ENCODE measurements around the gene C3orf20.
"Not testable (repeated sequence)": the region's sequence is repeated elsewhere in the genome, so short reads cannot be mapped to it uniquely, and the experiment has no call there.

The C3orf20 gene

GRCh38 chr3:14726441-14726780, 51.5 kb downstream of the C3orf20 start:
- Mint-ChIP-seq H3K9me3 (no peaks in the 10 kb centered on the region), H3K27me3 (no peaks in the 10 kb centered on the region), H3K27ac (no peak overlapping the region), H3K4me3 (no peak overlapping the region), H3K4me1 (ENCODE audit: low read depth) (no peaks in the 10 kb centered on the region), H3K36me3 (ENCODE audit: low read depth) (no peaks in the 10 kb centered on the region)
- intact Hi-C loops (cut with micrococcal nuclease): no loop called here

DNA sequence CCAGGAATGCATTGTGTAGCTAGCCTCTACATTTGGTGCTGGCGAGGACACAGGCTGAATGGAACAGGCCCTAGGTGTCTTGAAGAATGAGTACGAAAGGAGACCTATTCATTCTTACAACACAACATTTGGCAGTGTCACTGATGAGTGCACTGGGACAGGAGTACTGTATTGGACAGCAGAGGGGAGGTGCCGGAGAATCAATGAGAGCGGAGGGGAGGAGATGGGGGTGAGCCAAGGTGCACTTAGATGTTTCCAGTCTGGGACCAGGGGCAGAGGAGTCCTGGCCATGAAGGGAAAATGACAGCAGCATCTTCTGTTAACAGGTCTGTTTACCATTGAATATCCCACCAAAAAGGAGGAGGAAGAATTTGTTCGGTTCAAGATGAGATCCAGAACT, 53.2 kb downstream of the C3orf20 start:
- Mint-ChIP-seq H3K36me3 (ENCODE audit: low read depth) (no peaks in the 10 kb centered on the region), H3K27ac (no peak overlapping the region), H3K27me3 (no peaks in the 10 kb centered on the region), H3K4me1 (ENCODE audit: low read depth) (no peaks in the 10 kb centered on the region), H3K9me3 (no peaks in the 10 kb centered on the region), H3K4me3 (no peak overlapping the region)
- intact Hi-C loops (cut with micrococcal nuclease): no loop called here

DNA sequence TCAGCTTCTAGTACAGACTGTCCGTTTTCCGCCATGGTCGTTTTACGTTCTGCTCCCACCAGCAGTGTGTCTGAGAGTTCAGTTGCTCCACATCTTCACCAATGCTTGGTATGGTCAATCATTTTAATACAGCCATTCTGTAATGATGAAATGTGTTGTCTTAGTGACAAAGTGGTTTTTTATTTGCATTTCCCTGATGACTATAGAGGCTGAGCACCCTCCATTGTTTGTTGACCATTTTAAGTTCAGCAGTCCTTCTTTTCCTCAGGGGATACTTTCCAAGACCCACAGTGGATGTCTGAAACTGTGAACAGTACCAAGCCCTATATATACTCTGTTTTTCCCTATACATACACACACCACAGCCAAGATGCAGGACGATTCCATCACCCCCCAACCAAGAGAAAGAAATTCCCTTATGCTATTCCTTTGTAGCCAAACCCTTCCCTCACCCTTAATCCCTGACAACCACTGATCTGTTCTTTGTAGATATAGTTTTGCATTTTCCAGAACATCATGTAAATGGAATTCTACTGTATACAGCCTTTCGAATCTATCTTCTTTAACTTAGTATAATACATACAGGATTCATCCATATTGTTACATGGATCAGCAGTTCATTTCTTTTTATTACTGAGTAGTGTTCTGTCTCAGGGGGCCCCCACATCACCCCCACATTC, 55.9 kb downstream of the C3orf20 start:
- H3K4me3 Mint-ChIP-seq: no peak overlapping the region
- H3K27ac Mint-ChIP-seq: no peak overlapping the region
- H3K9me3 Mint-ChIP-seq: no peaks in the 10 kb centered on the region
- H3K4me1 Mint-ChIP-seq (ENCODE audit: low read depth): no peaks in the 10 kb centered on the region
- H3K36me3 Mint-ChIP-seq (ENCODE audit: low read depth): no peaks in the 10 kb centered on the region
- intact Hi-C loops (cut with micrococcal nuclease): no loop called here
- no peaks in the 10 kb centered on the region for H3K27me3 Mint-ChIP-seq

- Mint-ChIP-seq H3K27ac (no peak overlapping the region), H3K4me1 (ENCODE audit: low read depth) (no peaks in the 10 kb centered on the region), H3K27me3 (no peaks in the 10 kb centered on the region), H3K9me3 (peaks cover 11% of the 10 kb centered on the region), H3K36me3 (ENCODE audit: low read depth) (no peaks in the 10 kb centered on the region), H3K4me3 (no peak overlapping the region)
- intact Hi-C loops (cut with micrococcal nuclease): no loop called here
These were observed 66.0 kb downstream of the C3orf20 start for GRCh38 chr3:14740983-14741382.

- Mint-ChIP-seq H3K9me3 (peaks cover 11% of the 10 kb centered on the region), H3K27me3 (no peaks in the 10 kb centered on the region), H3K27ac (no peak overlapping the region), H3K4me1 (ENCODE audit: low read depth) (no peaks in the 10 kb centered on the region), H3K36me3 (ENCODE audit: low read depth) (no peaks in the 10 kb centered on the region), H3K4me3 (no peak overlapping the region)
- intact Hi-C loops (cut with micrococcal nuclease): no loop called here
These were observed 66.6 kb downstream of the C3orf20 start for GRCh38 chr3:14741510-14741909.

DNA sequence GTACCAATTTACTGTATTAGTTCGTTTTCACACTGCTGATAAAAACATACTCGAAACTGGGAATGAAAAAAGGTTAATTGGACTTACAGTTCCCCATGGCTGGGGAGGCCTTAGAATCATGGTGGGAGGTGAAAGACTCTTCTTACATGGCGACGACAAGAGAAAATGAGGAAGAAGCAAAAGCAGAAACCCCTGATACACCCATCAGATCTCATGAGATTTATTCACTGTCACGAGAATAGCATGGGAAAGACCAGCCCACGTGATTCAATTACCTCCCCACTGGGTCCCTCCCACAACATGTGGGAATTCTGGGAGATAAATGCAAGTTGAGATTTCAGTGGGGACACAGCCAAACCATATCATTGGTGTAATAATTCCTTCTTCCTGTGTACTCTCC, 69.6 kb downstream of the C3orf20 start:
- peaks cover 10% of the 10 kb centered on the region for H3K9me3 Mint-ChIP-seq
- H3K27ac Mint-ChIP-seq: no peak overlapping the region
- intact Hi-C loops (cut with micrococcal nuclease): no loop called here
- H3K4me3 Mint-ChIP-seq: no peak overlapping the region
- H3K27me3 Mint-ChIP-seq: peaks cover 3% of the 10 kb centered on the region
- H3K36me3 Mint-ChIP-seq (ENCODE audit: low read depth): no peaks in the 10 kb centered on the region
- no peaks in the 10 kb centered on the region for H3K4me1 Mint-ChIP-seq (ENCODE audit: low read depth)

- H3K4me3 Mint-ChIP-seq: no peak overlapping the region
- H3K36me3 Mint-ChIP-seq (ENCODE audit: low read depth): no peaks in the 10 kb centered on the region
- H3K4me1 Mint-ChIP-seq (ENCODE audit: low read depth): no peaks in the 10 kb centered on the region
- intact Hi-C loops (cut with micrococcal nuclease): no loop called here
- H3K9me3 Mint-ChIP-seq: peaks cover 15% of the 10 kb centered on the region
- H3K27me3 Mint-ChIP-seq: peaks cover 3% of the 10 kb centered on the region
- H3K27ac Mint-ChIP-seq: no peak overlapping the region
These were observed 75.7 kb downstream of the C3orf20 start for GRCh38 chr3:14750650-14751049.

GRCh38 chr3:14752979-14753378, 78.0 kb downstream of the C3orf20 start:
- H3K27ac Mint-ChIP-seq; H3K4me1 Mint-ChIP-seq (ENCODE audit: low read depth); intact Hi-C loops (cut with micrococcal nuclease); H3K27me3 Mint-ChIP-seq; H3K4me3 Mint-ChIP-seq; H3K36me3 Mint-ChIP-seq (ENCODE audit: low read depth): not testable (repeated sequence)
- peaks cover 15% of the 10 kb centered on the region for H3K9me3 Mint-ChIP-seq

GRCh38 chr3:14757153-14757700, 82.3 kb downstream of the C3orf20 start:
- H3K4me3 Mint-ChIP-seq: no peak overlapping the region
- H3K27ac Mint-ChIP-seq: no peak overlapping the region
- H3K27me3 Mint-ChIP-seq: peaks cover 2% of the 10 kb centered on the region
- H3K36me3 Mint-ChIP-seq (ENCODE audit: low read depth): no peaks in the 10 kb centered on the region
- H3K9me3 Mint-ChIP-seq: no peaks in the 10 kb centered on the region
- intact Hi-C loops (cut with micrococcal nuclease): no loop called here
- no peaks in the 10 kb centered on the region for H3K4me1 Mint-ChIP-seq (ENCODE audit: low read depth)

DNA sequence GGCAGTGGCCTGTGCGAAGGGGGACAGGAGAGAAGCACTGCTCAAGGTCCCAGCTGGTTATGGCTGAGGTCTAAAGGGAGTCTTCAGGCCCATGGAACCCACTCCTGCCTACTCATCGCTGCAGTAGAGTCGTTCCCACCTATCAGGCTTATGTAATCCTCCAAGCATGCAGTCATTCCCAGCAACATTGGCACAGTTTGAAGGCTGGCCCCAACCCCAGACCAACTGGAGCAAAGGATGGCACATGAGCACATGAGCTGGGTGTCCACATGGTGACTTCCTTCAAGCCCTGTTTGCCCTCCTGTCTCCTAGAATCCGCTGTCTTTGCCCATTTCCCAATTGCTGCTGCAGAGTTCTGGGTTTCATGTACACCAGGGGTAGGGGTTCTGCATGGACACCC, 83.4 kb downstream of the C3orf20 start:
- H3K27ac Mint-ChIP-seq: no peak overlapping the region
- no peak overlapping the region for H3K4me3 Mint-ChIP-seq
- H3K9me3 Mint-ChIP-seq: no peaks in the 10 kb centered on the region
- peaks cover 2% of the 10 kb centered on the region for H3K27me3 Mint-ChIP-seq
- no peaks in the 10 kb centered on the region for H3K4me1 Mint-ChIP-seq (ENCODE audit: low read depth)
- H3K36me3 Mint-ChIP-seq (ENCODE audit: low read depth): no peaks in the 10 kb centered on the region
- intact Hi-C loops (cut with micrococcal nuclease): no loop called here

- Mint-ChIP-seq H3K4me1 (ENCODE audit: low read depth) (no peaks in the 10 kb centered on the region), H3K36me3 (ENCODE audit: low read depth) (no peaks in the 10 kb centered on the region), H3K4me3 (no peak overlapping the region), H3K9me3 (no peaks in the 10 kb centered on the region), H3K27me3 (peaks cover 2% of the 10 kb centered on the region), H3K27ac (no peak overlapping the region)
- intact Hi-C loops (cut with micrococcal nuclease): no loop called here
These were observed 84.0 kb downstream of the C3orf20 start for GRCh38 chr3:14758959-14759358.

DNA sequence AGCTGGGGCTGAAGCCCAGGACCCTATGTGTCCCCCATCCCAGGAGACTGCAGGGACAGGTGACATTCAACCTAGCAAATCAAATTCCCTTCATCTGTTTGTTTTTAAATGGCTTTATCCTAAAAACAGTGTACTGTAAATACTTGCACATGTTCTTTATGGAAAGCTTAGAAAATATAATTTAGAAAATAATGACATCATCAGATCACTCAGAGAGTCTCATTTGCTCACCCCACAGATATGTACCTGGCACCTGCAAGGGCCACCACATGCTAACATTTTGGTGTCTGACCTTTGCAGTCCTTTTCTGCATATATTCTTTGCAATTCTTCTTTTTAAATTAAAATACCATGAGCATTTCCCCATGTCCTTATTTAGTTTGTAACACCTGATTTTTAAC, 85.2 kb downstream of the C3orf20 start:
- Mint-ChIP-seq H3K27me3 (peaks cover 2% of the 10 kb centered on the region), H3K9me3 (no peaks in the 10 kb centered on the region), H3K27ac (no peak overlapping the region), H3K4me3 (no peak overlapping the region), H3K4me1 (ENCODE audit: low read depth) (no peaks in the 10 kb centered on the region), H3K36me3 (ENCODE audit: low read depth) (no peaks in the 10 kb centered on the region)
- intact Hi-C loops (cut with micrococcal nuclease): no loop called here

DNA sequence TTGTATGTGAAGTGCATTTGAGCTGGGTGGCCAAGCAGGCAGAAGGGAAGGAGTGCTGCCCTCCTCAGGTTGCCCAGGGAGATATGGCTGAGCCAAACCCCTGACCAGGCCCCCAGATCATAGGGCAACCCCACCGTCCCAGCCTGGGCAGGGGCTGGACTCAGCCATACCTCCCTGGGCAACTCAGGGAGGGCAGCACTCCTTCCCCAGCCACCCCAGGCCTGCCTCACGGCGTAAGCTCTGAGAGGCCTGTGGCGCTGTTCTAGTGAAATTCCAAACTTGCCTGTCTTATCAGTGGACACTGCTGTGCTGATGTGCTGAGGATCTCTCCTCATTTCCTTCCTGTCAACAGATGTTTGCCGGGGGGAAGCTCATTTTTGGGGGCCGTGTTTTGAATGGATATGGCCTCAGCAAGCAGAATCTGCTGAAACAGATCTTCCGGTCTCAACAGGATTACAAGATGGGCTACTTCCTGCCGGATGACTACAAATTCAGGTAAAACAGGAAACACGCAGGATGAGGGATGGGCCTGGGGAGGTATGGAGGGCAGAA, 86.3 kb downstream of the C3orf20 start:
- intact Hi-C loops (cut with micrococcal nuclease): no loop called here
- peaks cover 2% of the 10 kb centered on the region for H3K27me3 Mint-ChIP-seq
- H3K9me3 Mint-ChIP-seq: no peaks in the 10 kb centered on the region
- no peak overlapping the region for H3K27ac Mint-ChIP-seq
- no peak overlapping the region for H3K4me3 Mint-ChIP-seq
- no peaks in the 10 kb centered on the region for H3K36me3 Mint-ChIP-seq (ENCODE audit: low read depth)
- H3K4me1 Mint-ChIP-seq (ENCODE audit: low read depth): no peaks in the 10 kb centered on the region

DNA sequence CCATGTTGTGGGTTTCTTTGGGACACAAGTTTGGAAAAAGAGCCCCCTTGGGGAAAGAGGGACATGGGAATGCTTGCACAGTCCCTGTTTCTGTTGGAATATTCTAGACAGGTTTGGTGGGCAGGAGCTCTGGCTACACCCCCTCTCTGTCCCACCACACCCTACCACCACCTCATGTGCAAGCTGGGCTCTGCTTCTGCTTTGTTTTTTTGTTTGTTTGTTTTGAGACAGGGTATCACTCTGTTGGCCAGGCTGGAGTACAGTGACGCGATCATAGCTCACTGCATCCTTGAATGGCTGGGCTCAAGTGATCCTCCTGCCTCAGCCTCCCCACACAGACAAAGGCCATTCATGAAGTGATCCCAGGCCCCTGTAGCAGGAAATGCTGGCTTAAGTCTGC, 86.9 kb downstream of the C3orf20 start:
- Mint-ChIP-seq H3K27ac (no peak overlapping the region), H3K27me3 (peaks cover 2% of the 10 kb centered on the region), H3K4me3 (no peak overlapping the region), H3K4me1 (ENCODE audit: low read depth) (no peaks in the 10 kb centered on the region), H3K9me3 (no peaks in the 10 kb centered on the region), H3K36me3 (ENCODE audit: low read depth) (no peaks in the 10 kb centered on the region)
- intact Hi-C loops (cut with micrococcal nuclease): no loop called here

GRCh38 chr3:14762701-14763100, 87.8 kb downstream of the C3orf20 start:
- Mint-ChIP-seq H3K4me1 (ENCODE audit: low read depth) (no peaks in the 10 kb centered on the region), H3K27me3 (peaks cover 2% of the 10 kb centered on the region), H3K27ac (no peak overlapping the region), H3K9me3 (no peaks in the 10 kb centered on the region), H3K4me3 (no peak overlapping the region), H3K36me3 (ENCODE audit: low read depth) (no peaks in the 10 kb centered on the region)
- intact Hi-C loops (cut with micrococcal nuclease): no loop called here

Measured in dendritic cell treated with granulocyte-macrophage colony-stimulating factor and Interleukin-4, amounts not matched to agents 40 ng/mL and 50 ng/mL, for 4 days (primary cell).